Cortex of kidney (tissue), 1 donor: ENCODE data around the gene THOC2.
"Not testable (repeated sequence)": the region's sequence is repeated elsewhere in the genome, so short reads cannot be mapped to it uniquely, and the experiment has no call there.

Source experiments
- DNase-seq: peaks from one replicate; lab custom pipeline; 2025; lab: John Stamatoyannopoulos, UW

Gene THOC2, protein sequence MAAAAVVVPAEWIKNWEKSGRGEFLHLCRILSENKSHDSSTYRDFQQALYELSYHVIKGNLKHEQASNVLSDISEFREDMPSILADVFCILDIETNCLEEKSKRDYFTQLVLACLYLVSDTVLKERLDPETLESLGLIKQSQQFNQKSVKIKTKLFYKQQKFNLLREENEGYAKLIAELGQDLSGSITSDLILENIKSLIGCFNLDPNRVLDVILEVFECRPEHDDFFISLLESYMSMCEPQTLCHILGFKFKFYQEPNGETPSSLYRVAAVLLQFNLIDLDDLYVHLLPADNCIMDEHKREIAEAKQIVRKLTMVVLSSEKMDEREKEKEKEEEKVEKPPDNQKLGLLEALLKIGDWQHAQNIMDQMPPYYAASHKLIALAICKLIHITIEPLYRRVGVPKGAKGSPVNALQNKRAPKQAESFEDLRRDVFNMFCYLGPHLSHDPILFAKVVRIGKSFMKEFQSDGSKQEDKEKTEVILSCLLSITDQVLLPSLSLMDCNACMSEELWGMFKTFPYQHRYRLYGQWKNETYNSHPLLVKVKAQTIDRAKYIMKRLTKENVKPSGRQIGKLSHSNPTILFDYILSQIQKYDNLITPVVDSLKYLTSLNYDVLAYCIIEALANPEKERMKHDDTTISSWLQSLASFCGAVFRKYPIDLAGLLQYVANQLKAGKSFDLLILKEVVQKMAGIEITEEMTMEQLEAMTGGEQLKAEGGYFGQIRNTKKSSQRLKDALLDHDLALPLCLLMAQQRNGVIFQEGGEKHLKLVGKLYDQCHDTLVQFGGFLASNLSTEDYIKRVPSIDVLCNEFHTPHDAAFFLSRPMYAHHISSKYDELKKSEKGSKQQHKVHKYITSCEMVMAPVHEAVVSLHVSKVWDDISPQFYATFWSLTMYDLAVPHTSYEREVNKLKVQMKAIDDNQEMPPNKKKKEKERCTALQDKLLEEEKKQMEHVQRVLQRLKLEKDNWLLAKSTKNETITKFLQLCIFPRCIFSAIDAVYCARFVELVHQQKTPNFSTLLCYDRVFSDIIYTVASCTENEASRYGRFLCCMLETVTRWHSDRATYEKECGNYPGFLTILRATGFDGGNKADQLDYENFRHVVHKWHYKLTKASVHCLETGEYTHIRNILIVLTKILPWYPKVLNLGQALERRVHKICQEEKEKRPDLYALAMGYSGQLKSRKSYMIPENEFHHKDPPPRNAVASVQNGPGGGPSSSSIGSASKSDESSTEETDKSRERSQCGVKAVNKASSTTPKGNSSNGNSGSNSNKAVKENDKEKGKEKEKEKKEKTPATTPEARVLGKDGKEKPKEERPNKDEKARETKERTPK (N-terminal part only)

DNA sequence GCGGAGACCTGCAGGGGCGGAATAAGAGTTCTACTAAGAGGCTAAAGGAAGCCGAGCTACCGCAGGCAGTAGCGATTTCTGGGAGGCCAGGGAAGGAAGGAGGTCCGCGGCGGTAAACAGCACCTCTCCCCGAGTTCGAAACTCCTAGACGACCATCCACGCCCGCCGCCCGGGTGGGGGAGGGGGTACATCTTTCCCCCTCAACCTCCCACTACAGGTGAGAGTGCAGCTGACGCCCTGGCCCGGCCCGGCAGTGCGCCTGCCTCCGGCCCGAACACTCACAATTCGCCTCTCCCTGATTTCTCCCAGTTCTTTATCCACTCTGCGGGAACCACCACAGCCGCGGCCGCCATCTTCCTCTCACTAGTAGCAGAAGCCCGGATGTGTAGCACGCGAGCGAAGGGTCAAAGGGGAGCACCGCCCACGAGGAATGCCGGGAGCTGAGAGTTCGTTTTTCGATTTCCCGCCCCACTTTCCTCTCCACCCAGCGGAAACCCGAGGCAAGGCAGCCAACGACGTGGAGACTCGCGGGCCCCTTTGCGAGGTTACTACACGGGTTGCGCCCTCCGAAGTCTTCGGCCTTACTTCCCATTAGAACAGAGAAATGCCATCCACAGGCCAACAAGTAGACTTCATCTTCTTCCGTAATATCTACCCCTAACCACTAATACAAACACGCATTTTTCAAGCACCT lies at the start of gene THOC2:
Gene THOC2 (minus strand): TSS at position 383 of the 694 bp plus-strand sequence. CDS start 30 bp downstream, at position 353.
- DNase-seq: peak; percentile 3

DNA sequence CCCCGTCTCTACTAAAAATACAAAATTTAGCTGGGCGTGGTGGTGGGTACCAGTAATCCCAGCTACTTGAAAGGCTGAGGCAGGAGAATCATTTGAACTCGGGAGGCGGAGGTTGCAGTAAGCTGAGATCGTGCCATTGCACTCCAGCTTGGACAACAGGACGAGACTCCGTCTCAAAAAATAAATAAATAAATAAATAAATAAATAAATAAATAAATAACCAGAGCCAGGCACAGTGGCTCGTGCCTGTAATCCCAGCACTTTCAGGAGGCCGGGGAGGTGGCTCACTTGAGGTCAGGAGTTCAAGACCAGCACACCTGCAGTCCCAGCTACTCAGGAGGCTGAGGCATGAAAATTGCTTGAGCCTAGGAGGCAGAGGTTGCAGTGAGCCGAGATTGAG lies 48.9 kb upstream of the THOC2 start:
- not testable (repeated sequence) for DNase-seq

DNA sequence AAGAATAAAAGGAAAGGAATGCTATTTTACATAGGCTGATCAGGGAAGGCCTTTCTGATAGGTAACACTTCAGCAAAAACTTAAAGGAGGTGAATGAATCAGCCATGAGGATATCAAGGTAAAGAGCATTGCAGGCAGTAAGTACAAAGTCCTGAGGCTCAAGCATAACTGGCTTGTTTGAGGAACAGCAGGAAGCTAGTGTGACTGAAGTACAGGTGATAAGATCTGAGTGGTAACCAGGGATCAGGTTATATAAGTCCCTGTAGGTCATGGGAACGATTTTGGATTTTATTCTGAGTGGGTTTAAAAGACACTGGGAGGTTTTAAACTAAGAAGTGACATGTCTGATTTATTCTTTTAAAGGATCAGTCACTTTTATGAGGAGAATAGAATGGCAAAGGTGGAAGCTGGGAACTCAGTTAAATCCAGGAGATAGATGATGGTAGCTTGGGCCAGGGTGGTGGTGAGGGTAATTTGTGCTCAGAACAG lies 47.1 kb upstream of the THOC2 start:
- no peak for DNase-seq

DNA sequence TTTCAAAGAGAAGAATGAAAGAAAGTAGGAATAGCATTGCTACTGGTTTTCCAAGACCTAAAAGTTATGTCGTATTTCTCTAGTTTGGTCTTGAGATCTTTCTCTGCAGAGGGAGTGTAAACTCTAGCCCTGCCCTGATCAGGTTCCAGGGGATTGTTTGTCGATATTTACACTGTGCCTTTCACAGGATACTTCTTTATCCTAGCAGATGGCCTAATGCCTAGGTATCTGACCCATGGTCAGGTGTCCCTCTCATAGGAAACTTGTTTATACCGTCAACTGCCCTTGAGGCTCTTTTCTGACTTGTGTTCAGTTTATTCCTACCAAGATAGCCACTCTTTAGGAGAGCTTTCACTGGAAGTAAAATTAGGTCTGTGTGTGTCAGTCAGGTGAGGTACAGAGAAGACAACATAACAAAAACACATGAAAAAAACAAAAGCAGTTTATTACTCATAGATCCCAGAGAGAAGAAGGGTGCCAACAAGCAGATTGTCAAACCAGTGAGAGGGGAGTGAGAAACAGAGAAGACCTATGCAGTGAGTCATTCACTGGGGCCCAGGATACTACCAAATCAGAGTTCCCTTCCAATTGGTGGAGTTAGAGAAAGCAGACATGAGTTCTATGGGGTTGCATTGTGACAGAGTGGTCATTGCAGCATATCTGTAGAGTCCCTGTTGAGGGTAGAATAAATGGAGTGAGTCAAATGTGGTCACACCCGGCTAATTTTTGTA lies 40.6 kb upstream of the THOC2 start:
- DNase-seq: no peak

DNA sequence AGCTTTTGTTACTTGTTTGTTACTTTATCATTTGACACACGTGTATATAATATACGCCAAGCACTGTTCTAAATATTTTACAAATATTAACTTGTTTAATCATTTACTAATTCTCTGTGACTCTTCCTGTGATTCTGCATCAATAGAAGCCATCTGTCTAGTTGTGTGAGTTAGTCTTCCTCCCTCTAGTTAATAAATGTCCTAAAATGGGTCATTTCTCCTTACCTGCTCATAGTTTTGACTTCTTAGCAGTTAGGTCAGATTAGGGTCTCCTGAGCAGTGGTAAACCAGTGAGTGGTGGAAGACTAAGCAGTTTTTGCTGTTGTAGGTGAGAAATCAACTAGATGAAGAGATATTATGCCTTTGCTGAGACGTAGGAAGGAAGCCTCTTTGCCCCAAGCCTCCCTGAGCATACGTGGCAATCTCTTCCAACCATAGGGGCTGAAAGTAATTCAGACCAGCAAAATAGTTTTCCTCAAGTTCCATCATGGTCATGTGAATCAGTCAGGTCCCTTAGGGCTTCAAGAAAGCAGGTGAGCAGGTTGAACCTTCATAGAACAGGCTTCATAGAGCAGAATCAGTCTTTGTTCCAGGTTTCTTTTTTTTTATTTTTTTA lies 38.7 kb upstream of the THOC2 start:
- DNase-seq: no peak

DNA sequence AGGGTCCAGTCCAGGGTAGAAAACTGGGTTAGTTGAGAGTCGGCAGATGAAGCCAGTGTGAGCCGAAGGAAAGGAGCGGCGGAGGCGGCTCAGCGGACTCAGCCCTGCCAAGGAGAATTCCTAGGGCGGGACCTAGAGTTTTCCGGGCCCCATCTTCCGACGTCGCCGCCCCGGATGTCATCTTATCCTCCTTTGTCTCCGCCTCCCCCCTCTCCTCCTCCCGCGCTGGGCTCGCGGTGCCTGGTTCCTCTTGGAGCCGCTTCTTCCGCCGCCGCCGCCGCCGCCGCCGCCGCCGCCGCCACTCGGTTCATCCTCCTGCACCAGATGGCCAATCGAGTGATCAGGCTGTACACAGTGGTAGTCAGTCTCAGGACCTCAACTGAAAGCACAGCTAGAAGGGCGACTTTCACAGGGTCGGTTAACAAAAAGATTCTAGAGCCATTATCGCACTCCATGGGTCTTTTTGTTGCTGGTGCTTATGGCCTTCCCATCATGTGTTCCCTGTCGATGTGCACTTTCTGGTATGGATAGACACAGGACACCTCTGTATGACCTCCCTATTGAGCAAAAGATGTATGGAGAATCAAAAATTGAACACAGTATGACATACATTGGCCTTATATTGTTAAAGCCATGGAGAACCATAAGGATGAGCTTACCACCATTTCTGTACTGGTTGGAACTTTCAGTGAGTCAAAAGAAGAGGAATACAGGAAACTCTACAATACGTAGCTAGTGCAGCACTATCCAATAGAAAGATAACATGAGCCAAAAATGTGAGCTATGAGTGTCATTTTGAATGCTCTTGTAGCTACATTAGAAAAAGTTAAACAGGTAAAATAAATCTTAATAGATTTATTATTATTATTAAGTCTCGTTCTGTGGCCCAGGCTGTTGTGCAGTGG lies 32.4 kb upstream of the THOC2 start:
- peak; percentile 5 for DNase-seq

DNA sequence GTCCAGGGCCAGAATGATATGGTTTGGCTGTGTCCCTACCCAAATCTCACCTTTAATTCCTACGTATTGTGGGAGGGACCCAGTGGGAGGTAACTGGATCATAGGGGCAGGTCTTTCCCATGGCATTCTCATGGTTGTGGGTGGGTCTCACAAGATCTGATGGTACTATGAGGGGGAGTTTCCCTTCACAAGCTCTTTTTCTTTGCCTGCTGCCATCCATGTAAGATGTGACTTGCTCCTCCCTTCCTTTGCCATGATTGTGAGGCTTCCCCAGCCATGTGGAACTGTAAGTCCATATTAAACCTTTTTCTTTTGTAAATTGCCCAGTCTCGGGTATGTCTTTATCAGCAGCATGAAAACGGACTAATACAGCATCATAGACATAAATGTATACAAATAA lies 27.0 kb upstream of the THOC2 start:
- DNase-seq: not testable (repeated sequence)

DNA sequence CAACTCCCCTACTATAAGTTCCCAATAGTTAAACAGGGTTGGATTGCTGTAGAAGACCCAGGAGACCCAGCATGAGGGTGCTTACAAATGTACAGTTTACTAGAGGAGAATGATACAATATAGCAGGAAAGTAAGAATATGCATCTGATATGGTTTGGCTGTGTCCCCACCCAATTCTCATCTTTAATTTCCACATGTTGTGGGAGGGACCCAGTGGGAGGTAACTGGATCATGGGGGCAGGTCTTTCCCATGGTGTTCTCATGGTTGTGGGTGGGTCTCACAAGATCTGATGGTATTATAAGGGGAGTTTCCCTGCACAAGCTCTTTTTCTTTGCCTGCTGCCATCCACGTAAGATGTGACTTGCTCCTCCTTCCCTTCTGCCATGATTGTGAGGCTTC lies 24.9 kb upstream of the THOC2 start:
- not testable (repeated sequence) for DNase-seq

DNA sequence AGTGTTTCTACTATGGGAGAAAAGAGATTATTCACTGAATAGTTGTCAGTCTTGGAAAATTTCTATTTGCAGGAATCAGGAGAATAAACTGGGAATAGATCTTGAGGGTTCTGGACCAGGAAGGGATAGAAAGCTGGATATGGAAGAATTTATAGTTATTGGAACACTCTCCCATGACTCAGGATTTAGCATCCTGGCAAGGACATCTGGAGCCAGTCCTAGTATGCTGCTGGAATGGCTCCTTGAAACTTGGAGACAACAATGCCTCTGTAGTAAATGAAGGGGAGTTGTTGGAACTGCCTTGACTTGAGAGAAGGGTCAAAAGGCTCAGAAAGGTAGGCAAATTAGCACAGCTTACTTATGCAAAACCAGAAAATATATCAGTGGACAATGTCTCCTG lies 23.5 kb upstream of the THOC2 start:
- DNase-seq: no peak

DNA sequence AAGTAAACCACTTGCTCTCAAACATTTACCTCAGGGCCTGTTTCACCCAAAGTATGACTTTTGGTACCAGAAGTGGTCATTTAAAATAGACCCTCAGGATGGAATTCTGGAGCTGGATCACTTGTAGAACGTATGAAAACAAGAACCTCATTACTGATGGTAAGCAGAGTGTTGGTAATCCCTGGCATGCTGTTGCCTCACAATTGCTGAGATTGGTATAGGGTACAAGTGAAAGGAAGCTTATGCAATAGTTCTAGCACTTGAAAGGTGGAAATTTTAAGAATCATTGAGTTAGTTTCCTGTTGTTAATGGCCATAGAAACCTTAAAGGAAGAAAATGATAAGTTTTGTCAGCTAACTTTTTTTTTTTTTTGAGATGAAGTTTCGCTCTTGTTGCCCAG lies 22.3 kb upstream of the THOC2 start:
- no peak for DNase-seq

DNA sequence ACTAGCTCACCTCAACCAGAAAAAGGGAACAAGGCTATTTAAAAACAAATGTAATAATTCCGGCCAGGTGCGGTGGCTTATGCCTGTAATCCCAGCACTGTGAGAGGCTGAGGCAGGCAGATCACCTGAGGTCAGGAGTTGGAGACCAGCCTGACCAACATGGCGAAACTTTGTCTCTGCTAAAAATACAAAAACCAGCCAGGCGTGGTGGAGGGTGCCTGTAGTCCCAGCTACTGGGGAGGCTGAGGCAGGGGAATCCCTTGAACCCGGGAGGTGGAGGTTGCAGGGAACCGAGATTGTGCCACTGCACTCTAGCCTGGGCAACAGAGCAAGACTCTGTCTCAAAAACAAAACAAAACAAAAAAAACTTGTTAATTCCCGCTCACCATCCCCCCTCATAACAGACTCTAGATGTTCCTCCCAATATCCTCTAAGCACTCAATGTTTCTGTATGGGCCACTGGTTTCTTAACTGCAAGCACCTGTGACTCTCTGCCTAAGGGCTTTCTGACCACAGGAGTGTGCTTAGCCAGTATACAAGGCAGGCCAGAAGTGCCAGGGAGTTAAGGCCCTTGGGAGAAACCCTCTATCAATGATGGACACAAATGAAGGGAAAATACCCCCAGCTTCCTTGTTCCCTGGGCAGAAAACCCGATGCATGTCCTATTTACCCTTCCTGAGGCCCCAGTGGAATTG lies 21.0 kb upstream of the THOC2 start:
- no peak for DNase-seq

DNA sequence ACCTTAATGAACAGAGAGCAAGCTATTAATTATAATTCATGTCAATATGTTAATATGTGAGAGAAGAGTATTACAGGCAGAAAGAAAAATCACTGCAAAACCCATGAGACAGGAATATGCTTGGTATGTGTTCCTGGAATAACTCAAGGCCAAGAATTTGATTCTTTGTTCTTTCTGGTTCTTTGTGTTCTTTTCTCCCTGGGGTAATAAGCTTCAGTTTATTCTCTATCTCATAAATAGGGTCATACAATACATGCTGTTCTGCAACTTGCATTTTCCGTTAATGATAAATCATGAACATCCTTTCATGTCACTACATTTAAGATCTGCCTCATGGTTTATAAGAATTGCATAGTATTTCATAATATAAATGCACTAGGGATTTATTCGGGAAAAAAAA lies 16.8 kb upstream of the THOC2 start:
- no peak for DNase-seq

DNA sequence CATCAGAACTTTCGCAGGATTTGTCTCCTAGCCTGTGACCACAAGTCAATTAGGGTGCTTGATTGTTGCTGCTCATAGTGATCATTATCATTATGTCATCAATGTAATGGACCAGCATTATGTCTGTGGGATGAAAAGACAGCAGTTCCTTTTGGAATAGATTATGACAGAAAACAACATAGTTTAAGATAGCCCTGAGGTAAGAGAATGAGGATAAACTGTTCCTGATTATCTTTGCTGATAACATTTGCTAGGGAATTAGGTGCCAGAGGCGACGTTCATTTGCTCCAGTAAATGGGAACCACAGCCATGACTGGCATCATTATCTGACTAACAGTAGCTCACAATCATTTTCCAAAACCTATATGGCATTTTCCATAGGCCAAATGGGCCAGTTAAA lies 12.7 kb upstream of the THOC2 start:
- DNase-seq: no peak

DNA sequence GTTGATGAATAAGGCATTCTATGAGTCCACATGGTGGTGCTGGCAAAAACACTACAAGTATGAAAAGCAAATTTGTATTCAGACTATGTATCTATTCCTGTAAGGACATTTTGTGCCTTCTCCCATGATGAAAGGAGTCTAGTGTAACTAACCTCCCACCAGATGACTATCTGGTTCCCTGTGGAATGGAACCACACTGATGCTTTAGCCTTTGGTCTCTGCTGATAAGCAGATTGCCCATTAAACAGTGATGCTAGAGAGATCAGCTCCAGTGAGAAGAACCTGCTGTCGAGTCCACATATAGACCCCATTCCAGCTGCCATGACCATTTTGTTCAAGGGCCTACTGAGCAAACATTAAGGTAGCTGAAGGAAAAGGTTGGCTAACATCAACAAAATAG lies 10.5 kb upstream of the THOC2 start:
- DNase-seq: no peak

DNA sequence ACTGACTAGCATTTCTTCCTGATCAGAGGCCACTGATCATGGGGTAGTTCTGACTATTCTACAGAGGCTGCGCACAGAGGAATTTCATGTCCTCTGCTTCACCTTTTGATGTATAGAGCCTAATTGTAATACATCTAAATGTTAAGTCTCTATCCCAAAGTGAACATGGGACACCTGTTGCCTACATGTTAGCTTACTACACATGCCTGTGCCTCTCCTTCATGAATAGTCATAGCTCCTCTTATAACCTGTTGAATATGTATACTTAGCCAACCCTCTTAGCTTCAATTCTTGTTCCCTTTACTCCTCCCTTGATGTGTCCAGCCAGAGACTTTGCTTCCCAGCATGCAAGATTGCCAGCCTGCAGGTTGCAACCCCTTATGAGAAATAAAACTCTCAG lies 9.6 kb upstream of the THOC2 start:
- DNase-seq: no peak

DNA sequence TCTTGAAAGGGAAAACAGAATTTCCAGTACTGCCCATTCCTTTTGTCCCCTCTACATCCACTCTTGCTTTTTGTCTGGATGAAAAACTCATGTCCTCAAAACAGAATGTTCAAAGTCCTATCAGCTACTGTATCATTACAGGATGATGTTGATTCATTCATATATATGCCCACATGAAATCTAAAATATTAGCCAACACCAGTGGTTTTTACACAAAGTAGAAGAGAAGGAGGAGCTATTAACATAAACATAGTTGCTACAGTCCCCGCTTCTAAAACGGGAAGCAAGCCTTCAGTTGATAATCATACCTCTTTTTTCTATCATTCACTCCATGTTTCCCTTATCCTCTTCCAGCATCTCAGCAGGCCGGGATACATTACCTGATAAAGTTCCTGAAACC lies 7.7 kb upstream of the THOC2 start:
- DNase-seq: no peak

DNA sequence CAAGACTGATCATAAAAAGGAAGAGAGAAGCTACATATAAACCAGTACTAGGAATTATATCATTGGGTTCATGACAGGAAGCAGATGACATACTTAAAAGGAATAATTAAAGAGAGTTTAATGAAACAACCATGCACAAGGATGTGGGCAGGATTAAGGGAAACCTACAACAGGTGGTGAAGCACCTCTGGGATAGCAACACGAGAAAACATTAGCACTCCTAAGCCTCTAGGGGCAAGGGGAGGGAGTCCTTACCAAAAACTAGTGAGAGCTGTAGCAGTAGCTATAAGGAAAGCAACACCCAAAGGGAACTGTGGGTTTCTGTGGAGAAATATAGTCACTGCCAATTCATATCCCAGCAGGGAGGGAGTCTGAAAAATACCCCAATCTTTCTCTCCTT lies 7.2 kb upstream of the THOC2 start:
- DNase-seq: no peak

DNA sequence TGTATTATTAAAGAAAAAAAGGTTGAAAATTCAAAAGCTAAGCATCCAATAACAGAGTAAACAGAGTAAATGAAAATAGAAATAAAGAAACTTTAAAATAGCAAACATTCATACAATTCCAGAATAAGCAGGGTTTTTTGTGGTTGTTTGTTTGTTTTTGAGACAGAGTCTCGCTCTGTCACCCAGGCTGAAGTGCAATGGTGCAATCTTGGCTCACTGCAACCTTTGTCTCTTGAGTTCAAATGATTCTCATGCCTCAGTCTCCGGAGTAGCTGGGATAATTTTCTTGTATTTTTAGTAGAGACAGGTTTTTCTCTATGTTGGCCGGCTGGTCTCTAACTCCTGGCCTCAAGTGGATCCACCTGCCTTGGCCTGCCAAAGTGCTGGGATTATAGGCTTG lies 6.6 kb upstream of the THOC2 start:
- DNase-seq: no peak
